ENCODE data around the gene ROBO2. TPM values are rescaled to one million over a fixed set of nuclear protein-coding genes. Genes with fewer than 3 reads are reported as not detected.

ROBO2 gene
- polyA plus RNA-seq, 1 donor from 2014 or later = 55.5 TPM

GRCh38 chr3:77546246-77546645, 506.3 kb downstream of the ROBO2 start:
- H3K9ac ChIP-seq (ENCODE audit: low read length) = no peak overlapping the region

GRCh38 chr3:77549034-77549433, 509.1 kb downstream of the ROBO2 start:
- no peaks in the 10 kb centered on the region for H3F3A ChIP-seq (ENCODE audit: insufficient read depth, low read length, poor library complexity, severe bottlenecking)
- no peaks in the 10 kb centered on the region for H3K36me3 ChIP-seq (ENCODE audit: insufficient read depth, low read length)
- no peak overlapping the region for H3K27ac ChIP-seq (ENCODE audit: low read length)
- no peak overlapping the region for H3K4me2 ChIP-seq (ENCODE audit: low read length)
- H3K79me2 ChIP-seq (replicated peaks; ENCODE audit: insufficient read depth, low read length) = no peaks in the 10 kb centered on the region
- H3K9me2 ChIP-seq (ENCODE audit: insufficient read depth, low read length) = no peaks in the 10 kb centered on the region
- no peak overlapping the region for H2AFZ ChIP-seq (ENCODE audit: low read depth, low read length)
- no peaks in the 10 kb centered on the region for H4K20me1 ChIP-seq (ENCODE audit: insufficient read depth)
- no peaks in the 10 kb centered on the region for H3K9me3 ChIP-seq (ENCODE audit: low read length)
- H3K4me3 ChIP-seq (ENCODE audit: low read length) = no peak overlapping the region
- no peak overlapping the region for H3K9ac ChIP-seq (ENCODE audit: low read length)
- TF ChIP-seq CTCF (IDR thresholded peaks at IDR 0.05; ENCODE audit: poor library complexity, severe bottlenecking) (no peak), EZH2 (IDR thresholded peaks at IDR 0.05; ENCODE audit: borderline replicate concordance, insufficient read depth, low read length, poor library complexity, severe bottlenecking) (no peak), RAD21 (conservative IDR thresholded peaks at IDR 0.05) (no peak), MXI1 (conservative IDR thresholded peaks at IDR 0.05; ENCODE audit: poor library complexity, severe bottlenecking) (no peak), EP300 (conservative IDR thresholded peaks at IDR 0.05; ENCODE audit: poor library complexity, severe bottlenecking) (no peak), POLR2AphosphoS5 (IDR thresholded peaks at IDR 0.05) (no peak)
- H3K27me3 ChIP-seq (ENCODE audit: insufficient read depth, low read depth, low read length) = no peaks in the 10 kb centered on the region

More at GRCh38 chr3:77546246-77546645, 506.3 kb downstream of the ROBO2 start:
- Histone ChIP-seq H3K36me3 (ENCODE audit: insufficient read depth, low read length) (no peaks in the 10 kb centered on the region), H3K27me3 (ENCODE audit: insufficient read depth, low read depth, low read length) (no peaks in the 10 kb centered on the region), H3K4me3 (ENCODE audit: low read length) (no peak overlapping the region), H3K9me2 (ENCODE audit: insufficient read depth, low read length) (no peaks in the 10 kb centered on the region), H3K79me2 (replicated peaks; ENCODE audit: insufficient read depth, low read length) (no peaks in the 10 kb centered on the region), H3K9me3 (ENCODE audit: low read length) (no peaks in the 10 kb centered on the region), H2AFZ (ENCODE audit: low read depth, low read length) (no peak overlapping the region), H3K27ac (ENCODE audit: low read length) (no peak overlapping the region), H3K4me2 (ENCODE audit: low read length) (no peak overlapping the region), H3F3A (ENCODE audit: insufficient read depth, low read length, poor library complexity, severe bottlenecking) (no peaks in the 10 kb centered on the region), H4K20me1 (ENCODE audit: insufficient read depth) (no peaks in the 10 kb centered on the region)
- no peak for TF ChIP-seq REST (IDR thresholded peaks at IDR 0.05; ENCODE audit: borderline replicate concordance)
- no peak for TF ChIP-seq CTCF (IDR thresholded peaks at IDR 0.05; ENCODE audit: poor library complexity, severe bottlenecking)
- TF ChIP-seq RAD21 (conservative IDR thresholded peaks at IDR 0.05) = no peak
- TF ChIP-seq TAF1 (IDR thresholded peaks at IDR 0.05; ENCODE audit: low read depth) = no peak
- TF ChIP-seq POLR2AphosphoS5 (IDR thresholded peaks at IDR 0.05) = no peak
- TF ChIP-seq SMC3 (conservative IDR thresholded peaks at IDR 0.05; ENCODE audit: poor library complexity) = no peak
